Measurements from ENCODE around the gene PTPRO. TPM values are rescaled to one million over a fixed set of nuclear protein-coding genes. Genes with fewer than 3 reads are reported as not detected.

Gene PTPRO
- total RNA-seq: 1 to 10 TPM; 1.3 to 2.6 TPM

GRCh38 chr12:15322164-15323061 lies at the start of gene PTPRO:
PTPRO (plus strand) TSS chr12:15322508.
- Histone ChIP-seq H3K36me3 (replicated peaks in 1 of 2; ENCODE audit: insufficient read depth in 1 of 2, low read depth in 2 of 2) (no peaks in the 10 kb centered on the region), H3K4me1 (peaks cover 12% of the 10 kb centered on the region), H3K9me3 (no peaks in the 10 kb centered on the region), H3K27me3 (no peaks in the 10 kb centered on the region), H3K27ac (no peak within 1 kb of the TSS), H3K4me3 (peak within 1 kb of the TSS in 1 of 2 donors; percentile 4)
- TF ChIP-seq POLR2A (IDR thresholded peaks at IDR 0.05) (no peak), CTCF (IDR thresholded peaks at IDR 0.05) (peak in 1 of 7 experiments; percentile 13)
- WGBS, 2 donors: 1% methylated on average over 31 to 70 of the region's 70 CpGs
- ATAC-seq (peak; percentile 15), DNase-seq (peak in 2 of 4 donors; percentile 13)
- intact Hi-C loops (cut with DNase I): no loop called here

GRCh38 chr12:15273896-15274295 lies 48.4 kb upstream of the PTPRO start:
- Histone ChIP-seq H3K4me3 (no peak overlapping the region), H3K9me3 (no peaks in the 10 kb centered on the region), H3K27ac (peak overlapping the region in 2 of 4 donors; percentile 29 to 32), H3K4me1 (peaks cover 12% of the 10 kb centered on the region), H3K36me3 (replicated peaks in 1 of 2; ENCODE audit: insufficient read depth in 1 of 2, low read depth in 2 of 2) (no peaks in the 10 kb centered on the region), H3K27me3 (no peaks in the 10 kb centered on the region)
- DNase-seq (no peak), ATAC-seq (no peak)
- TF ChIP-seq CTCF (IDR thresholded peaks at IDR 0.05): no peak
- no peak for TF ChIP-seq POLR2A (IDR thresholded peaks at IDR 0.05)
- 57 to 60% methylated on average over 3 of the region's 3 CpGs for WGBS, 2 donors
- intact Hi-C loops (cut with DNase I): loop anchor here (10.0 kb wide), 1 partner anchor 581 kb away; no protein-coding TSS in a partner anchor

GRCh38 chr12:15274561-15274967 lies 47.7 kb upstream of the PTPRO start:
- no peak overlapping the region for H3K4me3 ChIP-seq
- ATAC-seq (peak; percentile 28), DNase-seq (peak in 3 of 4 donors; percentile 39 to 47 (median 44))
- no peaks in the 10 kb centered on the region for H3K36me3 ChIP-seq (replicated peaks in 1 of 2; ENCODE audit: insufficient read depth in 1 of 2, low read depth in 2 of 2)
- TF ChIP-seq POLR2A (IDR thresholded peaks at IDR 0.05): no peak
- TF ChIP-seq CTCF (IDR thresholded peaks at IDR 0.05): no peak
- H3K4me1 ChIP-seq: peaks cover 14% of the 10 kb centered on the region
- H3K9me3 ChIP-seq: no peaks in the 10 kb centered on the region
- WGBS, 2 donors: 19 to 22% methylated on average over 3 of the region's 3 CpGs
- H3K27me3 ChIP-seq: no peaks in the 10 kb centered on the region
- intact Hi-C loops (cut with DNase I): loop anchor here (10.0 kb wide), 1 partner anchor 580 kb away; no protein-coding TSS in a partner anchor
- peak overlapping the region in 2 of 4 donors; percentile 12 to 32 for H3K27ac ChIP-seq

GRCh38 chr12:15276088-15276698 lies 46.1 kb upstream of the PTPRO start:
- no peaks in the 10 kb centered on the region for H3K27me3 ChIP-seq
- no peak overlapping the region for H3K27ac ChIP-seq
- DNase-seq (peak in 3 of 4 donors; percentile 23 to 31 (median 29)), ATAC-seq (peak; percentile 45)
- intact Hi-C loops (cut with DNase I): loop anchor here (10.0 kb wide), 1 partner anchor 579 kb away; no protein-coding TSS in a partner anchor
- H3K4me3 ChIP-seq: no peak overlapping the region
- no peaks in the 10 kb centered on the region for H3K36me3 ChIP-seq (replicated peaks in 1 of 2; ENCODE audit: insufficient read depth in 1 of 2, low read depth in 2 of 2)
- peaks cover 17% of the 10 kb centered on the region for H3K4me1 ChIP-seq
- TF ChIP-seq POLR2A (IDR thresholded peaks at IDR 0.05): no peak
- peak; percentile 51 to 71 (median 69) for TF ChIP-seq CTCF (IDR thresholded peaks at IDR 0.05)
- WGBS, 2 donors: 26 to 34% methylated on average over 8 of the region's 8 CpGs
- no peaks in the 10 kb centered on the region for H3K9me3 ChIP-seq

Data from body of pancreas (tissue), 4 donors.